ENCODE results near the gene OR2AP1.

DNA sequence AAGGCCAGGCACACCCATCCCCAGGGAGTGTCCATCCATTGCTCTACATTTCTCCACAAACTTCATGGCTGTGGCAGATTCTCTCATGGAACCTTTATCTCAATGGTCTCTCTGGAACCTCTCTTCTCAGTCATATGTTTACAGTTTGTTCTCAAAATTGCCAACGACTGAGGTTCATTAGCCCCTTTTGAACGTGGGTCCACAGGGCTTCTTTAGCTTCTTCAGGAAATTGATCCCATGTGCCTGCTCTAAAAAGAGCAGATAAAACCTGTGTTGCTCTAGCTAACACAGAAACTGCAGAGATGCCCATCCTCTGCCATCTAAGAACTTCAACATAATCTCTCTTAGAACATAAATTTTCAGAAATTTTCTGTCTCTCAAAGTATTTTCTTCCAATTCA is 23.0 kb upstream of the OR2AP1 start, which contains the start of gene OR6C4:
- TF ChIP-seq, protein P1, sequence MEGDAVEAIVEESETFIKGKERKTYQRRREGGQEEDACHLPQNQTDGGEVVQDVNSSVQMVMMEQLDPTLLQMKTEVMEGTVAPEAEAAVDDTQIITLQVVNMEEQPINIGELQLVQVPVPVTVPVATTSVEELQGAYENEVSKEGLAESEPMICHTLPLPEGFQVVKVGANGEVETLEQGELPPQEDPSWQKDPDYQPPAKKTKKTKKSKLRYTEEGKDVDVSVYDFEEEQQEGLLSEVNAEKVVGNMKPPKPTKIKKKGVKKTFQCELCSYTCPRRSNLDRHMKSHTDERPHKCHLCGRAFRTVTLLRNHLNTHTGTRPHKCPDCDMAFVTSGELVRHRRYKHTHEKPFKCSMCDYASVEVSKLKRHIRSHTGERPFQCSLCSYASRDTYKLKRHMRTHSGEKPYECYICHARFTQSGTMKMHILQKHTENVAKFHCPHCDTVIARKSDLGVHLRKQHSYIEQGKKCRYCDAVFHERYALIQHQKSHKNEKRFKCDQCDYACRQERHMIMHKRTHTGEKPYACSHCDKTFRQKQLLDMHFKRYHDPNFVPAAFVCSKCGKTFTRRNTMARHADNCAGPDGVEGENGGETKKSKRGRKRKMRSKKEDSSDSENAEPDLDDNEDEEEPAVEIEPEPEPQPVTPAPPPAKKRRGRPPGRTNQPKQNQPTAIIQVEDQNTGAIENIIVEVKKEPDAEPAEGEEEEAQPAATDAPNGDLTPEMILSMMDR (IDR thresholded peaks at IDR 0.05): no peak
- no peak for TF ChIP-seq POLR2A (IDR thresholded peaks at IDR 0.05)
